Measurements from ENCODE around the gene LSM5. TPM values are rescaled to one million over a fixed set of nuclear protein-coding genes. Genes with fewer than 3 reads are reported as not detected.

Gene LSM5
- total and polyA plus RNA-seq, 12 donors: 36.1 to 58.3 (median 40.9) TPM

GRCh38 chr7:32536016-32536415, 45.8 kb upstream of the LSM5 start:
- Histone ChIP-seq H3K4me3 (no peak overlapping the region), H3K36me3 (peaks cover 0 to 5% (median 0%) of the 10 kb centered on the region in 9 donors), H3K27me3 (no peaks in the 10 kb centered on the region), H3K4me1 (peaks cover 0 to 31% (median 19%) of the 10 kb centered on the region in 9 donors), H3K9me3 (no peaks in the 10 kb centered on the region), H3K27ac (no peak overlapping the region)
- TF ChIP-seq, protein P1, sequence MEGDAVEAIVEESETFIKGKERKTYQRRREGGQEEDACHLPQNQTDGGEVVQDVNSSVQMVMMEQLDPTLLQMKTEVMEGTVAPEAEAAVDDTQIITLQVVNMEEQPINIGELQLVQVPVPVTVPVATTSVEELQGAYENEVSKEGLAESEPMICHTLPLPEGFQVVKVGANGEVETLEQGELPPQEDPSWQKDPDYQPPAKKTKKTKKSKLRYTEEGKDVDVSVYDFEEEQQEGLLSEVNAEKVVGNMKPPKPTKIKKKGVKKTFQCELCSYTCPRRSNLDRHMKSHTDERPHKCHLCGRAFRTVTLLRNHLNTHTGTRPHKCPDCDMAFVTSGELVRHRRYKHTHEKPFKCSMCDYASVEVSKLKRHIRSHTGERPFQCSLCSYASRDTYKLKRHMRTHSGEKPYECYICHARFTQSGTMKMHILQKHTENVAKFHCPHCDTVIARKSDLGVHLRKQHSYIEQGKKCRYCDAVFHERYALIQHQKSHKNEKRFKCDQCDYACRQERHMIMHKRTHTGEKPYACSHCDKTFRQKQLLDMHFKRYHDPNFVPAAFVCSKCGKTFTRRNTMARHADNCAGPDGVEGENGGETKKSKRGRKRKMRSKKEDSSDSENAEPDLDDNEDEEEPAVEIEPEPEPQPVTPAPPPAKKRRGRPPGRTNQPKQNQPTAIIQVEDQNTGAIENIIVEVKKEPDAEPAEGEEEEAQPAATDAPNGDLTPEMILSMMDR (IDR thresholded peaks at IDR 0.05): no peak
- intact Hi-C loops (cut with DNase I): loop anchor here in 2 of 10 donors (5.0 kb wide), 2 partner anchors 34 to 39 kb away; partner anchors contain the start of gene AVL9 (in 1 of the 2)
- DNase-seq: no peak
- no peak for ATAC-seq
- 77 to 97% methylated on average over 2 of the region's 2 CpGs for WGBS, 2 donors

GRCh38 chr7:32535162-32535702, 45.1 kb upstream of the LSM5 start:
- ATAC-seq (no peak), DNase-seq (no peak)
- no peaks in the 10 kb centered on the region for H3K9me3 ChIP-seq
- TF ChIP-seq, protein P1 (IDR thresholded peaks at IDR 0.05): no peak
- 64 to 90% methylated on average over 4 of the region's 4 CpGs for WGBS, 2 donors
- H3K4me3 ChIP-seq: no peak overlapping the region
- intact Hi-C loops (cut with DNase I): loop anchor here in 2 of 10 donors (5.0 kb wide), 2 partner anchors 33 to 38 kb away; partner anchors contain the start of gene AVL9 (in 1 of the 2)
- H3K36me3 ChIP-seq: peaks cover 0 to 5% (median 0%) of the 10 kb centered on the region in 9 donors
- no peak overlapping the region for H3K27ac ChIP-seq
- peaks cover 0 to 31% (median 19%) of the 10 kb centered on the region in 9 donors for H3K4me1 ChIP-seq
- no peaks in the 10 kb centered on the region for H3K27me3 ChIP-seq

DNA sequence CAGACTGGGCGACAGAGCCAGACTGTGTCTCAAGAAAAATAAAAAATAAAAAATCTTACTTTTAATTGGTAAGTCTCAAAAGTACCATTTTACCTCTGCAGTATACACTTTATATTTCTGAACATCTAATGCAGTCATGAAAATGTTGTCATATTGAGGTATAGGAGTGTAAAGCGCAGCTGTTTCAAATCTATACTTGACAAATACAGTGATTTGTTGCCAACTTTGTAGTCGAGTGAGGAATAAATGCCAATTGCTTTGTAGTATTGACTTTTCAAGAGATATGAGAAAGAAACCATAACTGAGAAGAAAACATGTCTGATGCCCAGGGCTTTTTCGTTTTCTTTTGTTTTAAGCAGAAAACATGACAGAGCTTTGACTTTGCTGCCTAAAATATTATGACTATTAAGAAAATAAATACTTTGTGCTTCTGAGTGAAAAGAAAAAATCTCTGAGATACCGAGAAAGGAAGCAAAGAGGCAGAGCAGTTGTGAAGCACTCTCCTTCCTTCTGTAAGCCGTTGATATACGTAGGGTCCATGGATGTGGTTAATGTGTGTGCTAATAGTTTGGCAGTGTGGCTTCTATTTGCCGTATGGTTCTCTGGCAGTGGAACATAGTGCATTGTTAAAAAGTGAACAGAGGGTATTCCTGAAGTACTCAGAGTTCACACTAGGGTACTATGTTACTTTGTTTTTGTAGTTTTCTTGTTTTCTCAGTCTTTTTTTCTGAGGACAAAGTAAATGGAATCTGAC, 43.3 kb upstream of the LSM5 start:
- Histone ChIP-seq H3K27ac (peak overlapping the region in 1 of 10 donors; percentile 8), H3K36me3 (peaks cover 0 to 5% (median 0%) of the 10 kb centered on the region in 9 donors), H3K27me3 (no peaks in the 10 kb centered on the region), H3K4me1 (peaks cover 0 to 31% (median 19%) of the 10 kb centered on the region in 9 donors), H3K9me3 (no peaks in the 10 kb centered on the region), H3K4me3 (no peak overlapping the region)
- no peak for ATAC-seq
- intact Hi-C loops (cut with DNase I): no loop called here
- 74 to 75% methylated on average over 8 of the region's 8 CpGs for WGBS, 2 donors
- no peak for DNase-seq
- TF ChIP-seq, protein P1 (IDR thresholded peaks at IDR 0.05): no peak

DNA sequence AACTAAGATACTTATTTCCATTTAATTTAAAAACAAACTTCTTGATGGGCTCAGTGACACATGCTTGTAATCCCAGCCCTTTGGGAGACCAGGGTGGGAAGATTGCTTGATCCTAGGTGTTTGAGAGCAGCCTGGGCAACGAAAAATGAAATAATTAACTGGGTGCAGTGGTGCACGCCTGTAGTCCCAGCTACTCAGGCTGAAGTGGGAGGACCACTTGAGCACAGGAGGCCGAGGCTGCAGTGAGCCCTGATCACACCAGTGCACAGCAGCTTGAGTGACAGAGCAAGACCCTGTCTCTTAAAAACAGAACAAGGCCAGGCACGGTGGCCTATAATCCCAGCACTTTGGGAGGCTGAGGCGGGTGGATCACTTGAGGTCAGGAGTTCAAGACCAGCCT, 42.5 kb upstream of the LSM5 start:
- WGBS, 2 donors: 93 to 94% methylated on average over 5 of the region's 5 CpGs
- TF ChIP-seq, protein P1 (IDR thresholded peaks at IDR 0.05): no peak
- H3K27ac ChIP-seq: no peak overlapping the region
- H3K36me3 ChIP-seq: peaks cover 0 to 5% (median 0%) of the 10 kb centered on the region in 9 donors
- no peaks in the 10 kb centered on the region for H3K9me3 ChIP-seq
- DNase-seq (no peak), ATAC-seq (no peak)
- intact Hi-C loops (cut with DNase I): no loop called here
- H3K4me1 ChIP-seq: peaks cover 0 to 31% (median 15%) of the 10 kb centered on the region in 9 donors
- no peaks in the 10 kb centered on the region for H3K27me3 ChIP-seq
- H3K4me3 ChIP-seq: no peak overlapping the region
